CD14-positive monocyte (primary cell): ENCODE results near the gene ATP8A1. TPM values are rescaled to one million over a fixed set of nuclear protein-coding genes. Genes with fewer than 3 reads are reported as not detected.

Experiments
- DNase-seq, 3 donors: peaks; one replicate each; pipeline ENCODE4 v3.0.0-alpha.2; 2011 to 2022
- H2AFZ ChIP-seq: 2 replicates; pipeline ENCODE4 v1.6.0; 2012; ENCODE audit warnings: mild to moderate bottlenecking, low read depth, low read length, inconsistent platforms; ENCODE audit not compliant: insufficient read depth, poor library complexity, severe bottlenecking
- H3K27ac ChIP-seq, 2 donors: 1 replicate in 1 of 2; 2 replicates in 1 of 2; pipeline ENCODE4 v1.5.1; 2012 to 2013; ENCODE audit warnings: low read length in 2 of 2, control low read depth in 1 of 2, inconsistent platforms in 1 of 2, low read depth in 1 of 2, mild to moderate bottlenecking in 1 of 2
- H3K27me3 ChIP-seq, 2 donors: one replicate each; pipeline versions ENCODE4 v1.6.0 to v1.6.1; 2011 to 2013; ENCODE audit warnings: low read length in 2 of 2; ENCODE audit not compliant: control insufficient read depth in 2 of 2, insufficient read depth in 2 of 2
- H3K36me3 ChIP-seq, 2 donors: replicated peaks in 1 of 2; 1 replicate in 1 of 2; 2 replicates in 1 of 2; pipeline versions ENCODE4 v1.5.1 to v1.6.1; 2012 to 2013; ENCODE audit warnings: low read length in 2 of 2, control low read depth in 1 of 2, inconsistent platforms in 1 of 2, mild to moderate bottlenecking in 1 of 2; ENCODE audit not compliant: insufficient read depth in 2 of 2, control insufficient read depth in 1 of 2
- H3K4me1 ChIP-seq, 2 donors: 1 replicate in 1 of 2; 2 replicates in 1 of 2; pipeline versions ENCODE4 v1.5.1 to v1.6.1; 2012 to 2013; ENCODE audit warnings: low read length in 2 of 2, control low read depth in 1 of 2, inconsistent platforms in 1 of 2, mild to moderate bottlenecking in 1 of 2, moderate library complexity in 1 of 2; ENCODE audit not compliant: insufficient read depth in 2 of 2, control insufficient read depth in 1 of 2
- H3K4me2 ChIP-seq: replicated peaks from 2 replicates; pipeline ENCODE3; 2012; ENCODE audit warnings: low read length, moderate library complexity, mild to moderate bottlenecking; ENCODE audit not compliant: poor library complexity, severe bottlenecking; ENCODE audit errors: extremely low read depth
- H3K4me3 ChIP-seq, 3 experiments: fragments of 200-600 bp in 1 of 3; sonication (generic) in 1 of 3; replicated peaks in 1 of 3; 1 replicate in 2 of 3; 2 replicates in 1 of 3; pipeline ENCODE4 v1.5.1; 2011 to 2013; ENCODE audit warnings: low read length in 3 of 3, mild to moderate bottlenecking in 3 of 3, control low read depth in 2 of 3, low read depth in 2 of 3, inconsistent platforms in 1 of 3, moderate library complexity in 1 of 3
- H3K79me2 ChIP-seq: 2 replicates; pipeline ENCODE4 v1.6.0; 2012; ENCODE audit warnings: mild to moderate bottlenecking, control low read depth, inconsistent platforms, low read length, moderate library complexity; ENCODE audit not compliant: insufficient read depth
- H3K9ac ChIP-seq: 2 replicates; pipeline ENCODE4 v1.6.0; 2017; ENCODE audit warnings: low read length, mild to moderate bottlenecking; ENCODE audit not compliant: insufficient read depth, poor library complexity, severe bottlenecking
- H3K9me3 ChIP-seq, 2 donors: replicated peaks in 1 of 2; 1 replicate in 1 of 2; 2 replicates in 1 of 2; pipeline versions ENCODE4 v1.5.1 to v1.6.1; 2012 to 2013; ENCODE audit warnings: low read length in 2 of 2, control low read depth in 1 of 2; ENCODE audit not compliant: control insufficient read depth in 1 of 2, insufficient read depth in 1 of 2
- H4K20me1 ChIP-seq: 2 replicates; pipeline ENCODE4 v1.6.0; 2012; ENCODE audit warnings: mild to moderate bottlenecking, low read length, control low read depth, moderate library complexity; ENCODE audit not compliant: insufficient read depth
- H3K27ac Mint-ChIP-seq, 7 donors: one replicate each; pipeline ENCODE4 v1.8.0; 2020; ENCODE audit warnings: mild to moderate bottlenecking in 7 of 7, mixed read lengths in 7 of 7, moderate library complexity in 6 of 7, inconsistent platforms in 2 of 7
- H3K27me3 Mint-ChIP-seq, 3 donors: one replicate each; pipeline ENCODE4 v1.8.0; 2021 to 2022; ENCODE audit warnings: low read depth in 3 of 3, mild to moderate bottlenecking in 3 of 3, mixed read lengths in 3 of 3, moderate library complexity in 3 of 3, inconsistent platforms in 1 of 3
- H3K36me3 Mint-ChIP-seq, 2 donors: one replicate each; pipeline ENCODE4 v1.8.0; 2020; ENCODE audit warnings: mixed read lengths in 2 of 2, inconsistent platforms in 1 of 2, mild to moderate bottlenecking in 1 of 2
- H3K4me1 Mint-ChIP-seq: one replicate; pipeline ENCODE4 v1.8.0; 2020; ENCODE audit warnings: mild to moderate bottlenecking, mixed read lengths
- H3K4me3 Mint-ChIP-seq, 2 donors: one replicate each; pipeline ENCODE4 v1.8.0; 2020; ENCODE audit warnings: mild to moderate bottlenecking in 2 of 2, mixed read lengths in 2 of 2, moderate library complexity in 1 of 2
- H3K9me3 Mint-ChIP-seq, 7 donors: one replicate each; pipeline ENCODE4 v1.8.0; 2020 to 2022; ENCODE audit warnings: mixed read lengths in 7 of 7, mild to moderate bottlenecking in 6 of 7, moderate library complexity in 6 of 7, inconsistent platforms in 2 of 7
- WGBS: methylation state at CpG from one replicate; pipeline ENCODE4 v1.1.5; 2013; ENCODE audit warnings: missing lambda C conversion rate; ENCODE audit not compliant: insufficient coverage; 5-methylcytosine and 5-hydroxymethylcytosine counted together
- intact Hi-C, 2 donors: fragments of 100-400 bp; cut with micrococcal nuclease; formaldehyde crosslinking; loops; one replicate each; pipeline versions ENCODE4 v1.15.0 to v1.15.1; 2023
- polyA plus RNA-seq, 3 donors: library from polyadenylated mRNA; depleted of rRNA in 1 of 3; unstranded in 2 of 3; stranded (reverse) in 1 of 3; fragments of 300-500 nt in 2 of 3; fragments of >200 nt in 1 of 3; fragmentation: Illumina TruSeq in 2 of 3; gene quantifications; 1 replicate in 2 of 3; 2 replicates in 1 of 3; pipeline ENCODE4 v1.2.3, GENCODE V29; 2012 to 2021
- TF ChIP-seq, protein P1 (sequence below): fragments of 200-600 bp; IDR thresholded peaks from one replicate; pipeline ENCODE4 v1.8.0; 2022; ENCODE audit warnings: antibody characterized with exemption, mild to moderate bottlenecking

ATP8A1 gene
- polyA plus RNA-seq, 3 donors = 2.2 to 10.8 (median 3.2) TPM

- no CpG with 5 or more reads among the region's 5 CpGs for WGBS
- TF ChIP-seq, protein P1, sequence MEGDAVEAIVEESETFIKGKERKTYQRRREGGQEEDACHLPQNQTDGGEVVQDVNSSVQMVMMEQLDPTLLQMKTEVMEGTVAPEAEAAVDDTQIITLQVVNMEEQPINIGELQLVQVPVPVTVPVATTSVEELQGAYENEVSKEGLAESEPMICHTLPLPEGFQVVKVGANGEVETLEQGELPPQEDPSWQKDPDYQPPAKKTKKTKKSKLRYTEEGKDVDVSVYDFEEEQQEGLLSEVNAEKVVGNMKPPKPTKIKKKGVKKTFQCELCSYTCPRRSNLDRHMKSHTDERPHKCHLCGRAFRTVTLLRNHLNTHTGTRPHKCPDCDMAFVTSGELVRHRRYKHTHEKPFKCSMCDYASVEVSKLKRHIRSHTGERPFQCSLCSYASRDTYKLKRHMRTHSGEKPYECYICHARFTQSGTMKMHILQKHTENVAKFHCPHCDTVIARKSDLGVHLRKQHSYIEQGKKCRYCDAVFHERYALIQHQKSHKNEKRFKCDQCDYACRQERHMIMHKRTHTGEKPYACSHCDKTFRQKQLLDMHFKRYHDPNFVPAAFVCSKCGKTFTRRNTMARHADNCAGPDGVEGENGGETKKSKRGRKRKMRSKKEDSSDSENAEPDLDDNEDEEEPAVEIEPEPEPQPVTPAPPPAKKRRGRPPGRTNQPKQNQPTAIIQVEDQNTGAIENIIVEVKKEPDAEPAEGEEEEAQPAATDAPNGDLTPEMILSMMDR = no peak
- Histone ChIP-seq H3K4me2 (no peak overlapping the region), H3K4me1 (no peaks in the 10 kb centered on the region), H3K27me3 (no peaks in the 10 kb centered on the region), H2AFZ (no peak overlapping the region), H3K4me3 (no peak overlapping the region), H3K79me2 (no peaks in the 10 kb centered on the region), H4K20me1 (no peaks in the 10 kb centered on the region), H3K9ac (no peak overlapping the region), H3K36me3 (no peaks in the 10 kb centered on the region), H3K27ac (no peak overlapping the region), H3K9me3 (no peaks in the 10 kb centered on the region)
- no peaks in the 10 kb centered on the region for H3K27me3 Mint-ChIP-seq
- H3K9me3 Mint-ChIP-seq = no peaks in the 10 kb centered on the region
- H3K4me3 Mint-ChIP-seq = no peak overlapping the region
- intact Hi-C loops = no loop called here
- DNase-seq = no peak
- H3K4me1 Mint-ChIP-seq = no peaks in the 10 kb centered on the region
- H3K36me3 Mint-ChIP-seq = peaks cover 4 to 5% of the 10 kb centered on the region in 2 donors
- no peak overlapping the region for H3K27ac Mint-ChIP-seq
Measured at GRCh38 chr4:42482516-42483327, 174.2 kb downstream of the ATP8A1 start.

DNA sequence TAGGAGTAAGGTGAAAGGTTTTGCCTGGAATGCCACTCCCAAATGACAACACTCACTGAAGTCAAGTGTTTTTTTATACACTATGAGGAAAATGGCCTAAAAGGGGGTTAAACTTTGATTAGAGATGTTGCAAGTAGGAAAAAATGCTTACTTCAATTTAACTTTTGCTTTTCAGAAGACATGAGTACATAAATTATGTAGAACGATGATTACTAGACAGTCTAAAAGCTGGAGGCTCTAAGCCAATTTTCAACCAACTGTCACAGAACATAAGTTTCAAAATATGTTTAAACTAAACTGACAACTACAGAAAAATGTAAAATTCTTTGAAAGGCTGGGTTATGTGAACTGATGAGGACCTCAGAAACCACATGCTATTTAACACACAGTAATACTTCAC lies 176.2 kb downstream of the ATP8A1 start:
- Histone ChIP-seq H3K9me3 (no peaks in the 10 kb centered on the region), H3K4me3 (no peak overlapping the region), H3K79me2 (no peaks in the 10 kb centered on the region), H3K36me3 (no peaks in the 10 kb centered on the region), H3K4me1 (no peaks in the 10 kb centered on the region), H3K27me3 (no peaks in the 10 kb centered on the region), H4K20me1 (no peaks in the 10 kb centered on the region), H3K27ac (no peak overlapping the region), H3K4me2 (no peak overlapping the region), H2AFZ (no peak overlapping the region), H3K9ac (no peak overlapping the region)
- H3K27me3 Mint-ChIP-seq = no peaks in the 10 kb centered on the region
- intact Hi-C loops = no loop called here
- no peak overlapping the region for H3K27ac Mint-ChIP-seq
- peaks cover 4 to 5% of the 10 kb centered on the region in 2 donors for H3K36me3 Mint-ChIP-seq
- no peak for DNase-seq
- H3K4me1 Mint-ChIP-seq = no peaks in the 10 kb centered on the region
- TF ChIP-seq, protein P1 = no peak
- H3K9me3 Mint-ChIP-seq = no peaks in the 10 kb centered on the region
- no CpG with 5 or more reads among the region's 1 CpG for WGBS
- no peak overlapping the region for H3K4me3 Mint-ChIP-seq
